A673 (cell line): ENCODE data around the gene DNAJC22. TPM values are rescaled to one million over a fixed set of nuclear protein-coding genes. Genes with fewer than 3 reads are reported as not detected.
"Not testable (repeated sequence)": the region's sequence is repeated elsewhere in the genome, so short reads cannot be mapped to it uniquely, and the experiment has no call there.

ENCODE experiments used
- BruUV-seq: library from RNA; stranded (reverse); fragments of 400-500 nt; replicated peaks from 2 replicates; lab custom pipeline; 2021; lab: Mats Ljungman, UMichigan
- CTCF ChIA-PET: fragments of 300-600 bp; sonication (Branson Sonifier 250); formaldehyde crosslinking; loops from one replicate; lab custom pipeline; 2022; ENCODE audit warnings: antibody characterized with exemption; lab: Charles Lee
- POLR2A ChIA-PET: fragments of 300-600 bp; sonication (Branson Sonifier 250); formaldehyde crosslinking; loops from one replicate; lab custom pipeline; 2022; ENCODE audit warnings: antibody characterized with exemption; ENCODE audit not compliant: low non-redundant PET; lab: Charles Lee
- DNase-seq: peaks from one replicate; pipeline ENCODE4 v3.0.0-alpha.2; 2015; ENCODE audit warnings: low spot score
- H3K27ac ChIP-seq: fragments of 200-600 bp; sonication (generic); 2 replicates; pipeline ENCODE4 v1.5.1; 2016; ENCODE audit warnings: mixed run types, low read depth, mild to moderate bottlenecking, mixed read lengths, antibody characterized with exemption, low read length; ENCODE audit not compliant: poor library complexity, severe bottlenecking
- H3K27me3 ChIP-seq: fragments of 200-600 bp; sonication (generic); replicated peaks from 2 replicates; pipeline ENCODE4 v1.6.1; 2017; ENCODE audit warnings: mixed run types, low read depth, mild to moderate bottlenecking, mixed read lengths, antibody characterized with exemption, low read length; ENCODE audit not compliant: insufficient read depth, poor library complexity
- H3K36me3 ChIP-seq: fragments of 200-600 bp; sonication (generic); 2 replicates; pipeline ENCODE4 v1.6.1; 2016; ENCODE audit warnings: mixed run types, mild to moderate bottlenecking, mixed read lengths, antibody characterized with exemption, low read length; ENCODE audit not compliant: insufficient read depth, poor library complexity, severe bottlenecking
- H3K4me1 ChIP-seq: fragments of 200-600 bp; sonication (generic); 2 replicates; pipeline ENCODE4 v1.6.1; 2017; ENCODE audit warnings: mixed run types, mild to moderate bottlenecking, mixed read lengths, antibody characterized with exemption, low read length; ENCODE audit not compliant: insufficient read depth, poor library complexity, severe bottlenecking
- H3K4me3 ChIP-seq: fragments of 200-600 bp; sonication (generic); 2 replicates; pipeline ENCODE4 v1.5.1; 2016; ENCODE audit warnings: low read depth, mixed run types, mild to moderate bottlenecking, mixed read lengths, low read length; ENCODE audit not compliant: poor library complexity, severe bottlenecking
- H3K9me3 ChIP-seq: fragments of 200-600 bp; sonication (generic); 2 replicates; pipeline ENCODE4 v1.6.1; 2016; ENCODE audit warnings: mixed run types, low read depth, mild to moderate bottlenecking, mixed read lengths, antibody characterized with exemption, low read length; ENCODE audit not compliant: poor library complexity, severe bottlenecking
- EZH2 ChIP-seq: fragments of 200-600 bp; sonication (generic); IDR thresholded peaks from 2 replicates; pipeline ENCODE4 v1.6.1; 2017; ENCODE audit warnings: borderline replicate concordance, low read depth, mild to moderate bottlenecking, mixed read lengths, antibody characterized with exemption, low read length; ENCODE audit not compliant: poor library complexity, severe bottlenecking
- intact Hi-C: fragments of 100-400 bp; cut with micrococcal nuclease; formaldehyde crosslinking; loops from one replicate; pipeline ENCODE4 v1.10.0; 2022; ENCODE audit not compliant: unreplicated experiment
- total RNA-seq: library from RNA; stranded (reverse); gene quantifications from 2 replicates; pipeline ENCODE4 v1.2.3, GENCODE V29; 2021
- TF ChIP-seq, protein P1 (sequence below): fragments of 300-800, 200-600 bp; sonication (generic); conservative IDR thresholded peaks from 2 replicates; pipeline ENCODE4 v1.5.1; 2017; ENCODE audit warnings: low read depth, mild to moderate bottlenecking, antibody characterized with exemption, low read length, moderate library complexity, mixed read lengths

Gene DNAJC22
- total RNA-seq, 1 experiment from 2014 or later: 1.9 TPM

DNA sequence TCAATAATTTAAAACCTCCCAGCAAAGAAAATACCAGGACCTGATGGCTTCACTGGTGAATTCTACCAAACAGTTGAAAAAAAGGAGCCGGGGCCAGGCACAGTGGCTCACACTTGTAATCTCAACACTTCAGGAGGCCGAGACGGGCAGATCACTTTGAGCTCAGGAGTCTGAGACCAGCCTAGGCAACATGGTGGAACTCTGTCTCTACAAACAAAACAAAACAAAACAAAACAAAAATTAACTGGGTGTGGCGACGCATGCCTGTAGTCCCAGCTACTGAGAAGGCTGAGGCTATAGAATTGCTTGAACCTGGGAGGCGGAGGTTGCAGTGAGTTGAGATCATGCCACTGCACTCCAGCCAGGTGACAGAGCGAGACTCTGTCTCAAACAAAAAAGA lies 37.3 kb upstream of the DNAJC22 start:
- Histone ChIP-seq H3K36me3 (no peaks in the 10 kb centered on the region), H3K4me3 (no peak overlapping the region), H3K9me3 (no peaks in the 10 kb centered on the region), H3K4me1 (no peaks in the 10 kb centered on the region), H3K27me3 (no peaks in the 10 kb centered on the region), H3K27ac (no peak overlapping the region)
- ChIA-PET CTCF (interaction anchor here (0.7 kb wide), 1 partner anchor 272 kb away, joined by 3 read pairs; no protein-coding TSS in a partner anchor), POLR2A (no interaction called here)
- intact Hi-C loops: no loop called here
- DNase-seq: no peak
- no peak for TF ChIP-seq EZH2
- TF ChIP-seq, protein P1, sequence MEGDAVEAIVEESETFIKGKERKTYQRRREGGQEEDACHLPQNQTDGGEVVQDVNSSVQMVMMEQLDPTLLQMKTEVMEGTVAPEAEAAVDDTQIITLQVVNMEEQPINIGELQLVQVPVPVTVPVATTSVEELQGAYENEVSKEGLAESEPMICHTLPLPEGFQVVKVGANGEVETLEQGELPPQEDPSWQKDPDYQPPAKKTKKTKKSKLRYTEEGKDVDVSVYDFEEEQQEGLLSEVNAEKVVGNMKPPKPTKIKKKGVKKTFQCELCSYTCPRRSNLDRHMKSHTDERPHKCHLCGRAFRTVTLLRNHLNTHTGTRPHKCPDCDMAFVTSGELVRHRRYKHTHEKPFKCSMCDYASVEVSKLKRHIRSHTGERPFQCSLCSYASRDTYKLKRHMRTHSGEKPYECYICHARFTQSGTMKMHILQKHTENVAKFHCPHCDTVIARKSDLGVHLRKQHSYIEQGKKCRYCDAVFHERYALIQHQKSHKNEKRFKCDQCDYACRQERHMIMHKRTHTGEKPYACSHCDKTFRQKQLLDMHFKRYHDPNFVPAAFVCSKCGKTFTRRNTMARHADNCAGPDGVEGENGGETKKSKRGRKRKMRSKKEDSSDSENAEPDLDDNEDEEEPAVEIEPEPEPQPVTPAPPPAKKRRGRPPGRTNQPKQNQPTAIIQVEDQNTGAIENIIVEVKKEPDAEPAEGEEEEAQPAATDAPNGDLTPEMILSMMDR: no peak
- BruUV-seq: no TSS peak

GRCh38 chr12:49310451-49311000 lies 36.2 kb upstream of the DNAJC22 start:
- CTCF ChIA-PET, H3K9me3 ChIP-seq, H3K27ac ChIP-seq, BruUV-seq, H3K27me3 ChIP-seq, H3K4me1 ChIP-seq, H3K4me3 ChIP-seq, DNase-seq, intact Hi-C loops, H3K36me3 ChIP-seq, POLR2A ChIA-PET: not testable (repeated sequence)

DNA sequence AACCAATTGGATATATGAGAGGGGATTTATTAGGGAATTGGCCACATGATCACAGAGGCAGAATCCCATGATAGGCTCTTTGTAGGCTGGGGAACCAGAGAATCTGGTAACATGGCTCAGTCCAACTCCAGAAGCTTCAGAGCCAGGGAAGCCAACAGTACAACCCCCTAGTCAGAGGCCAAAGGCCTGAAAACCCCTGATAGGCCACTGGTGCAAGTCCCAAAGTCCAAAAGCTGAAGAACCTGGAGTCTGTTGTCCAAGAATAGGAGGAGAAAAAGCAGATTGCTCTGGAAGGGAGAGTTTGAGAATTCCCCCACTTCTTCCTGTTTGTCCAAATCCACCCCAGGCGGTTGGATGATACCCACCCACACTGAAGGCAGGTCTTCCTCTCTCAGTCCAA lies 31.9 kb upstream of the DNAJC22 start:
- H3K4me1 ChIP-seq: no peaks in the 10 kb centered on the region
- H3K27me3 ChIP-seq: no peaks in the 10 kb centered on the region
- H3K36me3 ChIP-seq: no peaks in the 10 kb centered on the region
- H3K27ac ChIP-seq: no peak overlapping the region
- DNase-seq: no peak
- intact Hi-C loops: no loop called here
- H3K4me3 ChIP-seq: no peak overlapping the region
- no peak for TF ChIP-seq EZH2
- TF ChIP-seq, protein P1: no peak
- BruUV-seq: no TSS peak
- CTCF ChIA-PET: no interaction called here
- no peaks in the 10 kb centered on the region for H3K9me3 ChIP-seq
- POLR2A ChIA-PET: no interaction called here

DNA sequence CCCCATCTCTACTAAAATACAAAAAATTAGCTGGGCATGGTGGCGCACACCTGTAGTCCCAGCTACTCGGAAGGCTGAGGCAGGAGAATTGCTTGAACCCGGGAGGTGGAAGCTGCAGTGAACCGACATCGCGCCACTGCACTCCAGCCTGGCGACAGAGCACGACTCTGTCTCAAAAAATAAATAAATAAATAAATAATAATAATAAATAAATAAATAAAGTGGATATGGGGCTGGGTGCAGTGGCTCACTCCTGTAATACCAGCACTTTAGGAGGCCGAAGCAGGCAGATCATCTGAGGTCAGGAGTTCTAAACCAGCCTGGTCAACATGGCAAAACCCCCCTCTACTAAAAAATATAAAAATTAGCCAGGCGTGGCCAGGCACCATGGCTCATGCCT lies 29.6 kb upstream of the DNAJC22 start:
- intact Hi-C loops, CTCF ChIA-PET, H3K27ac ChIP-seq, H3K27me3 ChIP-seq, H3K36me3 ChIP-seq, POLR2A ChIA-PET, DNase-seq, BruUV-seq, H3K4me1 ChIP-seq, H3K4me3 ChIP-seq, H3K9me3 ChIP-seq: not testable (repeated sequence)

GRCh38 chr12:49320411-49321103 lies 26.1 kb upstream of the DNAJC22 start:
- H3K27ac ChIP-seq, H3K27me3 ChIP-seq, CTCF ChIA-PET, DNase-seq, BruUV-seq, intact Hi-C loops, H3K9me3 ChIP-seq, H3K4me3 ChIP-seq, POLR2A ChIA-PET: not testable (repeated sequence)
- peaks cover 12% of the 10 kb centered on the region for H3K36me3 ChIP-seq
- peaks cover 13% of the 10 kb centered on the region for H3K4me1 ChIP-seq
